GM19438 (cell line): Measurements from ENCODE around the gene INPP5J.

Source experiments
- ATAC-seq: cut with Tn5 transposase; IDR thresholded peaks from one replicate; pipeline ENCODE4 v1.9.1; 2021; ENCODE audit warnings: low read depth; ENCODE audit not compliant: unreplicated experiment

Gene INPP5J

DNA sequence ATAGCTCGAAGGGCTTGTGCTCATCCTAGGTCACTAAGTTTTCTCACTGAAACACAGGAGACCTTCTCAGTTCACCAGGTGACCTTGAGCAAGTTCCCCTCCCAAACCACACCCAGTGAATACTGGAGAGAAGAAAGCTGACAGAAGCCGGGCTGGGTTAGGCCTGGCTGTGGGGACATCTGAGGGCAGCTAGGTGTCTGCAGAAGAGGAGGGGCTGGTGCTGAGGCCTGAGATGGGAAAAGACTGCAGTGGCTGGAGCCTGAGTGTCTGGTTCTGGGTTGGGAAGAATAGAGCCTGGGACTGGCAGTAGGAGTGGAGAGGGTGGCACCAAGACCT is 602 bp upstream of the INPP5J start:
- no peak for ATAC-seq

DNA sequence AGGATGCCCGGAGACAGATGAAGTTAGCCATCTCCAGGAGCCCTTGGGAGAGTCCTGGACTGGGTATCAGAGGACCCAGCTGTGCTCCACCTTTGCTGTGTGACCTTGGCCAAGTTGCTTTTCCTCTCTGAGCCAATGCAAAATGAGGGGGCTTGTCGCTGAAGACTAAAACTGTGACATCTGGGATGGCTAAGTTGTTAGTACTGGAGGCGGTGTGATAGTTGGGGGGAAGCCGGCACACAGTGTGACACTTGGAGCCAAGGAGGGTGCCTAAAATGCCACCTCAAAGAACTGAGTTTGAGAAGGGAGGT is 481 bp downstream of the INPP5J start:
- ATAC-seq = no peak

DNA sequence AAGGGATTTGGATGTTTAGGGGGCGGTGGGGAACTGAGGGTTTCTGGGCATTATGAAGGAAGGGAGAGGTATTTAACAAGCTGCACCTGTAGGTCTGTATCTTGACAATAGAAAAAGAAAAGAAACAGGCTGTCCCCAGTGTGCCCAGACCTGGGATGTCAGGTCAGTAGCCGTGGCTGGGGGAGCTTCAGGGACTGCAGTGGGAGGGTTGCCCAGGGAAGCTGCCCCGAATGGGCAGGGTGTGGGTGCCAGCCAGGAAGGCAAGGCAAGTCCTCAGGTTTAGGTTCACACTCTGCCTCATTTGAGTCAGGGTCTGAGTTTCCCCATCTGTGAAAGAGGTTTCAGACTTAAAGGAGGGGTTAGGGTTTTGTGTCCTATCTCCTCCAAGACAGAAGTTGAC is 1.5 kb downstream of the INPP5J start:
- no peak for ATAC-seq

DNA sequence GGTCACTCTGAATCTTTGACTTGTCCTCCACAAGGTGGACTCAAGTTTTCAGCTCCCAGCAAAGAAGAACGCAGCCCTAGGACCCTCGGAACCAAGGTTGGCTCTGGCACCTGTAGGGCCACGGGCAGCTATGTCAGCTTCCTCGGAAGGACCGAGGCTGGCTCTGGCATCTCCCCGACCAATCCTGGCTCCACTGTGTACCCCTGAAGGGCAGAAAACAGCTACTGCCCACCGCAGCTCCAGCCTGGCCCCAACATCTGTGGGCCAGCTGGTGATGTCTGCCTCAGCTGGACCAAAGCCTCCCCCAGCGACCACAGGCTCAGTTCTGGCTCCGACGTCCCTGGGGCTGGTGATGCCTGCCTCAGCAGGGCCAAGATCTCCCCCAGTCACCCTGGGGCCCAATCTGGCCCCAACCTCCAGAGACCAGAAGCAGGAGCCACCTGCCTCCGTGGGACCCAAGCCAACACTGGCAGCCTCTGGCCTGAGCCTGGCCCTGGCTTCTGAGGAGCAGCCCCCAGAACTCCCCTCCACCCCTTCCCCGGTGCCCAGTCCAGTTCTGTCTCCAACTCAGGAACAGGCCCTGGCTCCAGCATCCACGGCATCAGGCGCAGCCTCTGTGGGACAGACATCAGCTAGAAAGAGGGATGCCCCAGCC is 2.2 kb downstream of the INPP5J start:
- no peak for ATAC-seq

DNA sequence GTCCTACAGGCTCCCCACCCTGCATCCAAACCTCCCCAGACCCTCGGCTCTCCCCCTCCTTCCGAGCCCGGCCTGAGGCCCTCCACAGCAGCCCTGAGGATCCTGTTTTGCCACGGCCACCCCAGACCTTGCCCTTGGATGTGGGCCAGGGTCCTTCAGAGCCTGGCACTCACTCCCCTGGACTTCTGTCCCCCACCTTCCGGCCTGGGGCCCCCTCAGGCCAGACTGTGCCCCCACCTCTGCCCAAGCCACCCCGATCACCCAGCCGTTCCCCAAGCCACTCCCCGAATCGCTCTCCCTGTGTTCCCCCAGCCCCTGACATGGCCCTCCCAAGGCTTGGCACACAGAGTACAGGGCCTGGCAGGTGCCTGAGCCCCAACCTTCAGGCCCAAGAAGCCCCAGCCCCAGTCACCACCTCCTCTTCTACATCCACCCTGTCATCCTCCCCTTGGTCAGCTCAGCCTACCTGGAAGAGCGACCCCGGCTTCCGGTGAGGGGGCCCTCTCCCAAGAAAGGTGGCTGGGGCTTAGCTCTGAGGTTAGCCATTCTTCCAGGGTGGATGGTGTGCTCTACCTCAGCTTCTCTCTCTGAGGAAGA is 2.9 kb downstream of the INPP5J start:
- no peak for ATAC-seq

DNA sequence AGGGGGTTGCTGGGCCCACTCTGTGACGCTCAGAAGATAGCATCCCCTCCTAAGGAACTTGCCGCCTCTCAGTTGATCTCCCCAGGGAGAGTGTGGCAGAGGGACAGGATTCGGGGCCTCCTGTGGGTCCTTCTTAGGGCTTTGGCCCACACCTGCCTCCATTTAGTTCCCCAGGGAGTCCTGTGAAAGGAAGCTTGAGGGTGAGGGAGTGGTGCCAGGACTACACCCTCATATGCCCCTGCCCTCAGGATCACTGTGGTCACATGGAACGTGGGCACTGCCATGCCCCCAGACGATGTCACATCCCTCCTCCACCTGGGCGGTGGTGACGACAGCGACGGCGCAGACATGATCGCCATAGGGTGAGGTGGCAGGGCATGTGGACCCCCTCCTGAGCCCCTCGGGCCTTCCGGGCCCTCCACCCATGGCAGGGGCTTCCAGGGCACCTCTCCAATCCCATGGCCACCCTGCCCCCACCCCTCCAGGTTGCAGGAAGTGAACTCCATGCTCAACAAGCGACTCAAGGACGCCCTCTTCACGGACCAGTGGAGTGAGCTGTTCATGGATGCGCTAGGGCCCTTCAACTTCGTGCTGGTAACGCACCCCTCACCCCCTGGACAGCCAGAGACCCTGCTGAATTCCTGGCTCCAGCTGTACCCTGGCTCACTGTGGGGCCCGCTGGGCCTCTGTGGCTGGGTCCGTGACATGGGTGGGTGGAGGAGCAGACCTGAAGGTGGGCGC is 3.5 kb downstream of the INPP5J start:
- ATAC-seq = no peak

DNA sequence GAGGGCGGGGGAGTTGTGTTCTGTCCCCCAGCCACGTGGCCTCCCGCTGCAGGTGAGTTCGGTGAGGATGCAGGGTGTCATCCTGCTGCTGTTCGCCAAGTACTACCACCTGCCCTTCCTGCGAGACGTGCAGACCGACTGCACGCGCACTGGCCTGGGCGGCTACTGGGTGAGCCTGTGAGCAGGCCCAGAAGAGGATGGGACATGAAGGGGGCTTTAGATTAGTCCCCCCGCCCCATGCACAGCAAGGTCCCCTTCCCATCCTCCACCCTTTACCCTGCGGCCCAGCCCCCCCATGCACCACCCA is 4.1 kb downstream of the INPP5J start:
- ATAC-seq = no peak

DNA sequence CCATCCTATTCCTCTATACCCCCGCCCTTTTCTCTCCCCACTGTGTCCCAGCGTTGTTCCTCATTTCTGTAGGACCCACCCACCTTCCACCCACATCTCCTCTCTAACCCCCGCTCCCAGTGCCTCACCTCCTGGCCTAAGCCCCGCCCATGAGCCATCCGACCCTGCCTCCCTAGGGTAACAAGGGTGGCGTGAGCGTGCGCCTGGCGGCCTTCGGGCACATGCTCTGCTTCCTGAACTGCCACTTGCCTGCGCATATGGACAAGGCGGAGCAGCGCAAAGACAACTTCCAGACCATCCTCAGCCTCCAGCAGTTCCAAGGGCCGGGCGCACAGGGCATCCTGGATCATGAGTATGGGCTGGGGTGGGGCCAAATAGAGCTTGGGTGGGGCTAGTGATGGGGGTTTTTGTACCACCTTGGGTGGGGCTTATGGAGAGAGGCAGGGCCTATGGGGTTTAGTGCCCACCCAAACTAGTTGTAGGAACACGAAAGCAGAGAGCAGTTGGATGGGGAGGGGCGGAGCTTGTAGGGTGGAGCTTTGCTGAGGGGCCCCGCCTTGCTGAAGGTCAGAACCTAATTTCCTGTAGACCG is 4.5 kb downstream of the INPP5J start:
- no peak for ATAC-seq

DNA sequence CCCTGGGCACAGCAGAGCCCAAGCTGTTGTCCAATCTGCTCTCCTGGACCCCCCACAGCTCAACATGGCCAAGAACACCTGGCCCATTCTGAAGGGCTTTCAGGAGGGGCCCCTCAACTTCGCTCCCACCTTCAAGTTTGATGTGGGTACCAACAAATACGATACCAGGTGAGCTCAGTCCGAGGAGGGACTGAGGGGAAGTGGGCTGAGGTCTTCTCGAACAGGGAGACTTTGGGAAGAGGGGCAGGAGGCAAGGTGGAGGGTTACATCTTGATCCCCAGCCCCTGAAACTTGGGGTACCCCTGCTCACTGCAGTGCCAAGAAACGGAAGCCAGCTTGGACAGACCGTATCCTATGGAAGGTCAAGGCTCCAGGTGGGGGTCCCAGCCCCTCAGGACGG is 5.4 kb downstream of the INPP5J start:
- no peak for ATAC-seq

DNA sequence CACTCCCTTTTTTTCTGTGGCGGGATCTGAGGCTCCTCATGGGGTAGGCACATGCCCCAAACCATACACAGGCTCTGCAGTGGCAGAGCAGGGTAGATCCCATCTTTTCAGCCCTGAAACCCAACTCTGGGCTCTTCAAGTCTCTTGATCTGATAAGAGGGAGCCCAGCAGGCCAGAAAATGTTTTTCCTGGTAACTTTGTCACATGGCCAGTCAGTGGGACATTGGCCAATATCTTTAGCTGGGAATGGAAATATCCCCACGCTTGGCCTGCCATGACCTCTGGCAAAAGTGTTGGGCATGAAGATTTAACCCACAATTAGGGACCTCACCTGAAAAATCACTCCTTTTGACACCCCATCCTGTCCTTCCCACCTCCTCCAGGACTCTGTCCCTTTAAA is 8.1 kb downstream of the INPP5J start:
- ATAC-seq = no peak

DNA sequence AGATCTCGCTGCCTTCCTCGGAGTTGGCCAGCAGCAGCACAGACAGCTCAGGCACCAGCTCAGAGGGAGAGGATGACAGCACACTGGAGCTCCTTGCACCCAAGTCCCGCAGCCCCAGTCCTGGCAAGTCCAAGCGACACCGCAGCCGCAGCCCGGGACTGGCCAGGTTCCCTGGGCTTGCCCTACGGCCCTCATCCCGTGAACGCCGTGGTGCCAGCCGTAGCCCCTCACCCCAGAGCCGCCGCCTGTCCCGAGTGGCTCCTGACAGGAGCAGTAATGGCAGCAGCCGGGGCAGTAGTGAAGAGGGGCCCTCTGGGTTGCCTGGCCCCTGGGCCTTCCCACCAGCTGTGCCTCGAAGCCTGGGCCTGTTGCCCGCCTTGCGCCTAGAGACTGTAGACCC is 11.1 kb downstream of the INPP5J start:
- ATAC-seq = no peak

DNA sequence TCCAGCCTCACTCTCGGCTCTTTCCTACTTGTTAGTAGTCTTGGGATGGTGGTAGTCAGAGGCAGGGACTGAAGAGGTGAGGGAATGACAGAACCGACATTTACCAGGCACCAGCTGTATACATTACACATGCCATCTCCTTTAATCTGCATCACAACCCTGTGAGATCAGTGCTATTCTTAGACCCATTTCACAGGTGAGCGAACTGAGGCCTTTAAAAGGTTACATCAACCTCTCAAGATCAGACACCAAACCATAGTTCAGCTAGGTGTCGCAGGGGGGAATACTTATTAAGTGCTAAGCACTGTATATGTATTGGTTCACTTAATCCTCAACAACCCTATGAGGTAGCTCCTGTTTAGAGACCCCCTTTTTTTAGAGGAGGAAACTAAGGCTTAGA is 11.9 kb downstream of the INPP5J start:
- ATAC-seq = no peak

DNA sequence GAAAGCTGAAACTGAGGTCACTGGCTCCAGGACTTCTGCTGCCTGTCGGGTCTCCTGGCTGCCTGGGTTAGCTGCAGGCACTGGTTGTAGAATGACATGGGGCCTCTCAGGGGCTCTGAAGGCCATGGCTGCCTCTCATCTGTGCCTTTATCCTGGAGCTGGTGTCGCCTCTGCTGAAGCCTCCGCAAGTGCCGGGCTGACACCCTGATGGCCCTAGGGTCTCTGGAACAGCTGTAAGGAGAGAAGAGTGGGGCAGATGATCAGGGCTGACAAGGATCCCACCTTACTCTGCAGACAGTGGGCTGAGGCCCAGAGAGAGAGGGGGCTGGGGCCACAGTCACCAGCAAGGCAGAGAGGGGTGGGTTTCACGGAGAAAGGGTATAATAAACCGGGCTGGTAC is 12.9 kb downstream of the INPP5J start:
- ATAC-seq = no peak

DNA sequence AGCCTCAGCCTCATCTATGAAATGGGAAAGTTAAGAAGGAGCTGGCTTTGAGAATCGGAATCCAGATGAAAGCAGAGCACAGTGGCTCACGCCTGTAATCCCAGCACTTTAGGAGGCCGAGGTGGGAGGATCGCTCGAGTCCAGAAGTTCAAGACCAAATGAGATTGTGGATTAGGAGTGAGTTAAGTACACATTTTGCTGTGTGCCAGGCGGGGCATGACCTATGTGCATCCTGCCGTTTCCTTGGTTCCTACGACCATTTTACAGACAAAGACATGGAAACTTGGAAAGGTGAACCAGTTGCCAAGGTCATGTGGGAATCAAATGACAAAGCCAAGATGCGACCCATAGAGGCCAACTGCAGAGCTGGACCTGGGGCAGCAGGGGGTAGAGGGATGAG is 13.4 kb downstream of the INPP5J start:
- ATAC-seq = no peak

DNA sequence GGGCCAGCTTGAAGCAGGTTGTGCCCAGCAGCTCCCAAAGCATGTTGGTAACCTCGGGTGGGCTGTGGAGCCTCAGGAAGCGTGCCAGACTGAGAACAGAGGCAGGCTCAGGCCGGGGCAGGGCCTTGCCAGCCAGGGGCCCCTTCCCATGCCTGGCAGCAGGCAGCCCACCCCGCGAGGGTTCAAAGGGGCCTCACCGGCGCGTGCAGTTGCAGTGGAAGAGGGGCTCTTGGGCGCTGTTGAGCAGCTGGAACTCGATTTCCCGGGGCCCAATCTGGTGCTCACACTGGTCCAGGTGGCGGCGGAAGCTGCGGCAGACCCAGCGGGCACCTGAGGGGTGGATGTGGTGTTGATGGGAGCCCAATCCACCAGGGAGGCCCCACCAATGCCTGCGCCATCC is 13.9 kb downstream of the INPP5J start:
- no peak for ATAC-seq

DNA sequence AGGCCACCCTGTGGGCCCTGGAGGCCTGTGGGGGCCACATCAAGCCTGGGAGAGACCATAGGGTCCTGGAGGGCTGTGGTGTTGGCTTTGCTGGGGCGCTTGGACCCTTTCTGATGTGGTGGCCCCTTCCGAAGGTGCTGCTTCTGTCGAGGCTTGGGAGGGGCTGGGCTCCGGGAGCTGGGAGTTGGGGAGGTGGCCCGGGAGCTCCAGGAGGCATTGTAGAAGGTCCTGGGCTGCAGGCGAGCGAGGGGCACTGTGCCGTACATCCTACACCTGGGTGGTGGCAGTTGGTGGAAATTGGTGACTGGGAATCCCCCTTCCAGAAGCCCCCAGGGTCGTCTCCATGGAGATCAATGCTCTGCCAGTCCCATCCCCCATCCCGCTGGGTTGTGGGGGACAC is 15.0 kb downstream of the INPP5J start:
- no peak for ATAC-seq

DNA sequence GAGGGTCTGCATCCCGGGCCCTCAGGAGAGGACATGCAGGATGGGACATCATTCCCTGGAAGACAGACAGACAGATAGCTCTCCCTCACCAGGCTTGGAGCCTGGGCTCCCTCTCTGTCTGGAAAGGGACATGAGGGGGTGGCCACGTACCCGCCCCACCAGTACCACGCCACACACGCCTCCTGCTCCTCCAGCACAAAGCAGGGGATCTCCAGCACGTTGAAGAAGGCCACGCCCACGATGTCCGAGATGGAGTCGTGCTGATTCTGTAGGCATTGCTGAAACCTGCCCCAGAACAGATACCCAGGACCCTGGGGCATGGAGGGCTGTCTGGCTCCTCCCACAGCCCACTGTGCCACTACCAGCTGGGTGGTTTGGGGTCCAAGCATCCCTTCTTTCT is 15.4 kb downstream of the INPP5J start:
- no peak for ATAC-seq

DNA sequence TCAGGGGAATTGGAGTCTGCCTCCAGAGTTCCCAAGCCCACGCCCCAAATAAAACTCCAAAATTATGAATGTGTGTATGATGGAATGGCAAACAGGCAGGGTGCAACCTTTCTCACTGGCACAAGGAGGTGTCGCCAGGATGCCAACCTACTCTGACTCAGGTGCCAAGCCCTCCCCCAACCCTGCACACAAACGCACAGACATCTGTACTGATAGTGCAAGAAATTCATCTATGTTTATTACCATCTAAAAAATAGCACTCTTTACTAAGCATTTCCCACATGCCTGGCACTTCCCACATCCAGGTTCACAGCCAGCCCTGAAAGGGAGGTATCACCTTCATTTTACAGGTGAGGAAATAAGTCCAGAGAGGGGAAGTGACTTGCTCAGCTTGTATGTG is 16.3 kb downstream of the INPP5J start:
- ATAC-seq = no peak

DNA sequence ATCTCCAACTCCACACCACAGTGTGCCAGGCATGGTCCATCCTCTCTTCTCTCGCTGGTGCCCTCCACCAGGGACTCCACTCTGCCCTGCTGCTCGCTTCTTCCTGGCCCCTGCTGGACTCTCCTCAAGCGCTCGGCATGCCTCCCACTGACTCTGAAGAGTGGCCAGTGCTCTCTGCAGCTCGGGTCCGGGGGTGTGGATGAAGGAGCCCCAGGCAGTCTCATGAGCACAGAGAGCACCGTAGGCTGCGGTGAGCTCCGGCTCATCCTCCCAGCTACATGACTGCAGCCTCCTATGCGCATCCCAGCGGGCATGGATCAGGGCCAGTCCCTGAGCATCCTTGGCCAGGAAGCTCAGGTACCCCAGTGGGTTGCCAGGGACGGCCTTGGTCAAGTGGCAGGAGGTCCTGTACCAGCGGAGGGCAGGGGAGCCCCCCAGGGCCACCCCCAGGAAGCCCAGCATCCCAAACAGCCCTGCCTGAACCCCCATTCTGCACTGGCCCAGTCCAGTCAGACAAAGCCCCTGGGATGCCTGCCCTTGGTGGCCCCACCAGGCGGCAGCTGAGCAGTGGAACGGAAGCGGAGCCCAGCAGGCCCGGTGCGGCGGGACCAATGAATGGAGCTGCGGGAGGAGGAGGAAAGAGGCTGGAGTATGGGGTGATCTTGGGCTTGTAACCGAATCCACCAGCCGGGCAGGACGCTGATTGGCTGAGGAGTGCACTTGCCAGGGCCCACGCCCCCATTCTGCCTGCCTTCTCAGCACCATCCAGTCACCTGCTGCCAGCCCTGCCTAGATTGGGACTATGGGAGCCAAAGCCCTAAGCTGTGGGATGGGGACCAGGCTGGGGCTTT is 17.3 kb downstream of the INPP5J start, which contains the start of gene PLA2G3:
TSS of gene PLA2G3 (minus strand) at position 643 of the 851 bp plus-strand sequence. CDS start at position 489, 154 bp downstream.
- ATAC-seq = no peak

DNA sequence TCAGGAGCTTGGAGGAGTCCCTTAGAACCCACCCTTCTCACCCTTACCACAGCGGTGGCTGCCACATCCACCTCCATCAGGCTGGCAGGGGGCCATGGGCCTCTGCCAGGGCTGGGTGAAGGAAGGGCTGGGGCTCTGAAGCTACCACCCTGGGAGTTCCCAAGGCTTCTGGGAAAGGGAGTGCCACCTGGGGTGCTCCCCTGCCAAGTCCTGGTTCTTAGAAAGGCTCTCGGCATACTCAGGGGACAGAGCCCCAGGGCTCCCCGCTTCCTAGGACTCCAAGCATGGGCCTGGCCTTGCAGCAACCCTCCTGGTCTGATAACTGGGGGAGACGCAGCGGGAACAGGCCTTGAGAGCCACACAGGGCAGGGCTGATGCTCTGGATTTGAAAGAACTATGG is 18.0 kb downstream of the INPP5J start:
- ATAC-seq = no peak

DNA sequence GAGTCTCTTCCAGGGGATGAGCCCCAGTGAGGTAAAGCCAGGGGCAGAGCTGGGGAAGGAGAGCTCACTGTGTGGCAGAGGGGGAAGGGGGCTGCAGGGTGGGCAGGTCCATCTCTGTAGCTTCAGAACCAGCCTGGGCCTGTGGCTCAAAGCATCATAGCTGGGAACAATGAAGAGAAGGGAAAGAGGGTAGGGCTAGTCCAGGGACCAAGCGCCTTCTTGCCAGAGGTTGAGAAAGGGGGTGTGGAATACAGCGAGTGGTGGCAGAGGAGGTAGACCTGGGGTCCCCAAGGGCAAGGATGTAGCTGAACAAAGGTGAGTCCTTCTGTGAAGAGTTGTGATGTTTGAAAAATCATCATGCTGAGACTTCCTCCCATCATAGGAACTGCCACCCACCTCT is 18.8 kb downstream of the INPP5J start:
- ATAC-seq = no peak
